K562 treated with DMSO at 1 percent for 4 hours (cell line): ENCODE results near the gene MAMLD1. TPM values are rescaled to one million over a fixed set of nuclear protein-coding genes. Genes with fewer than 3 reads are reported as not detected.

Source experiments
- total RNA-seq: library from RNA; unstranded; fragments of 300-600 nt; gene quantifications from 2 replicates; pipeline ENCODE4 v1.2.3, GENCODE V29; 2022; ENCODE audit not compliant: insufficient read depth

MAMLD1 gene, protein sequence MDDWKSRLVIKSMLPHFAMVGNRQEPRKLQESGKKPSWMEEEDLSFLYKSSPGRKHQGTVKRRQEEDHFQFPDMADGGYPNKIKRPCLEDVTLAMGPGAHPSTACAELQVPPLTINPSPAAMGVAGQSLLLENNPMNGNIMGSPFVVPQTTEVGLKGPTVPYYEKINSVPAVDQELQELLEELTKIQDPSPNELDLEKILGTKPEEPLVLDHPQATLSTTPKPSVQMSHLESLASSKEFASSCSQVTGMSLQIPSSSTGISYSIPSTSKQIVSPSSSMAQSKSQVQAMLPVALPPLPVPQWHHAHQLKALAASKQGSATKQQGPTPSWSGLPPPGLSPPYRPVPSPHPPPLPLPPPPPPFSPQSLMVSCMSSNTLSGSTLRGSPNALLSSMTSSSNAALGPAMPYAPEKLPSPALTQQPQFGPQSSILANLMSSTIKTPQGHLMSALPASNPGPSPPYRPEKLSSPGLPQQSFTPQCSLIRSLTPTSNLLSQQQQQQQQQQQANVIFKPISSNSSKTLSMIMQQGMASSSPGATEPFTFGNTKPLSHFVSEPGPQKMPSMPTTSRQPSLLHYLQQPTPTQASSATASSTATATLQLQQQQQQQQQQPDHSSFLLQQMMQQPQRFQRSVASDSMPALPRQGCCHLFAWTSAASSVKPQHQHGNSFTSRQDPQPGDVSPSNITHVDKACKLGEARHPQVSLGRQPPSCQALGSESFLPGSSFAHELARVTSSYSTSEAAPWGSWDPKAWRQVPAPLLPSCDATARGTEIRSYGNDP
- not detected in 2 replicates for total RNA-seq

DNA sequence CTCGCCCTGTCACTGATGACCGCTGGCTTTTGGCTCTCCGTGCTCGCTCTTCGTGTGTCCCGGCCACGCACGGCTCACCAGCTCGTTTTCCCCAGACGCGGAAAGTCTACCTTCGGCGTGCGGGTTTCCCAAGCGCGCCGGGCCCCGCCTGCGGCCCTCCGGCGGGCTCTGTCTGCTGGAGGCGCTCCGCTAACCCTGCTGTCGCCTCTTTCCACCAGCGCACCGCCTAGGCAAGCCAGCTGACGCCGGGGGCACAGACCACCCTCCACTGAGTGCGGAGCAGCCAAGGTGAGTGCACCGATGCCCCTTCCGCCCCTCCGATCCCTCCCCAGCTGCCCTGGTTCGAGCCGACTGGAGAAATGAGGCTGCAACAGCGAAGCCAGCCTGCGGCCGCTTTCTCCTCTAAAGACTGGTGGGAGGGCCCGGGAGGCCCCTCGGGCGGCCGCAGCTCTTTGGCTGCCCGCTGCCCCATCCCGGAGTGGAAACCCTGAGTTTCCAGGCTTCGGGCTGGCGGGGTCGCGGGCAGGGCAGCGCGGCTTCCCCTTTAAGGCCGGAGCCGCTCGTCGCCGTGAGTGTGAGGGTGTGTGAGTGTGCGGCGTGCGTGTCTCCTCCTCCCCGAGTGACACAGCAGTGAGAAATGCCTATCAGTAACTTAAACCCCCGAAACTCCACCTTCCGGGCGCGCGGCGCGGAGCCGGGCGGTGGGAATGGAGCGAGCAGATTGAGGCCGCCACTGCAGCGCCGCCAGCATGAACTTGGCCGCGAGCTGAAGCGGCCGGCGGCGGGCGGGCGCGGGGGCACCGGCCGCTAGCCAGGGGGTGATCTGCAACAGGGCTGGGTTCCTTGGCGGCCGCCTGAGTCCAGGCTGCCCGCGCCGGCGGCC is at the start of gene MAMLD1:
TSS of gene MAMLD1 (plus strand) at position 719 of the 883 bp plus-strand sequence. CDS start 82,200 bp downstream, outside the sequence.

Other genes with a start within 250 kb of the MAMLD1 start
- 6.4 and 6.6 TPM in 2 replicates for gene MTM1, start 205.3 kb downstream of the MAMLD1 start, total RNA-seq